K562 (cell line): Measurements from ENCODE around the gene ZMYND19. TPM values are rescaled to one million over a fixed set of nuclear protein-coding genes. Genes with fewer than 3 reads are reported as not detected.

Experiments used
- ATAC-seq: fragments of 200-7000 bp; cut with Tn5 transposase; 3 replicates; pipeline ENCODE4 v1.9.1; 2020; ENCODE audit warnings: moderate library complexity
- BruUV-seq: library from RNA; stranded (reverse); fragments of 400-500 nt; replicated peaks from 2 replicates; lab custom pipeline; 2021; lab: Mats Ljungman, UMichigan
- CTCF ChIA-PET: fragments of 300-600 bp; formaldehyde crosslinking; extraction: SDS; loops from one replicate; lab custom pipeline; 2021; ENCODE audit warnings: low intra/inter-chr PET ratio; lab: Yijun Ruan, JAX
- POLR2A ChIA-PET: fragments of 300-600, 350-650 bp; sonication (Branson Sonifier 250); formaldehyde crosslinking; extraction: SDS; loops from one replicate; lab custom pipeline; 2021; ENCODE audit warnings: antibody characterized with exemption, inconsistent platforms; lab: Yijun Ruan, JAX
- DNase-seq, 4 experiments: peaks; one replicate each; pipeline versions ENCODE4 v3.0.0 to v3.0.0-alpha.2; 2011 to 2018; ENCODE audit warnings: low spot score in 3 of 4, mixed read lengths in 3 of 4; ENCODE audit errors: extremely low read depth in 1 of 4
- FAIRE-seq: peaks from 2 replicates; lab custom pipeline; 2011; peaks lifted over from hg19 to GRCh38; lab: Jason Lieb, UNC
- H2AFZ ChIP-seq: 2 replicates; pipeline ENCODE4 v1.6.0; 2011; ENCODE audit warnings: low read depth, low read length, control low read depth, inconsistent platforms
- H3K27ac ChIP-seq: fragments of 200-600 bp; 3 replicates; pipeline ENCODE4 v1.8.0; 2011; ENCODE audit warnings: low read depth, mild to moderate bottlenecking, control low read depth, inconsistent platforms, low read length, moderate library complexity, mixed read lengths; ENCODE audit errors: extremely low read depth
- H3K27me3 ChIP-seq, 2 experiments: fragments of 300-600 bp in 1 of 2; 2 replicates in 1 of 2; 3 replicates in 1 of 2; pipeline versions ENCODE4 v1.6.0 to v1.8.0; 2011; ENCODE audit warnings: inconsistent platforms in 2 of 2, low read length in 2 of 2, mild to moderate bottlenecking in 1 of 2, mixed read lengths in 1 of 2, moderate library complexity in 1 of 2; ENCODE audit not compliant: control insufficient read depth in 2 of 2, insufficient read depth in 2 of 2
- H3K36me3 ChIP-seq: fragments of 300-600 bp; 3 replicates; pipeline ENCODE4 v1.8.0; 2011; ENCODE audit warnings: mild to moderate bottlenecking, low read length, inconsistent platforms; ENCODE audit not compliant: control insufficient read depth, insufficient read depth
- H3K4me1 ChIP-seq, 2 experiments: fragments of 200-600 bp in 1 of 2; replicated peaks in 1 of 2; 2 replicates in 1 of 2; 3 replicates in 1 of 2; pipeline versions ENCODE4 v1.5.1 to v1.8.0; 2011; ENCODE audit warnings: inconsistent platforms in 2 of 2, low read length in 2 of 2, mild to moderate bottlenecking in 1 of 2, mixed read lengths in 1 of 2, moderate library complexity in 1 of 2; ENCODE audit not compliant: control insufficient read depth in 2 of 2, insufficient read depth in 2 of 2
- H3K4me2 ChIP-seq: 2 replicates; pipeline ENCODE4 v1.6.1; 2011; ENCODE audit warnings: low read length, control low read depth, inconsistent platforms, mixed read lengths; ENCODE audit not compliant: insufficient read depth
- H3K4me3 ChIP-seq: fragments of 200-600 bp; sonication (generic), shearing (Covaris generic); 2 replicates; pipeline ENCODE4 v1.5.1; 2016; ENCODE audit warnings: control low read depth, inconsistent platforms
- H3K79me2 ChIP-seq: fragments of 200-600 bp; 3 replicates; pipeline ENCODE4 v1.8.0; 2011; ENCODE audit warnings: low read length, inconsistent platforms; ENCODE audit not compliant: control insufficient read depth, insufficient read depth
- H3K9ac ChIP-seq, 2 experiments: 2 replicates each; pipeline versions ENCODE4 v1.6.0 to v1.6.1; 2011; ENCODE audit warnings: low read depth in 2 of 2, low read length in 2 of 2, control low read depth in 1 of 2, inconsistent platforms in 1 of 2, mild to moderate bottlenecking in 1 of 2, mixed read lengths in 1 of 2; ENCODE audit not compliant: insufficient read depth in 1 of 2
- H3K9me1 ChIP-seq: one replicate; pipeline ENCODE4 v1.6.0; 2011; ENCODE audit warnings: inconsistent platforms, mild to moderate bottlenecking, low read length, moderate library complexity; ENCODE audit not compliant: control insufficient read depth, insufficient read depth
- H3K9me3 ChIP-seq: replicated peaks from 2 replicates; pipeline ENCODE4 v1.5.1; 2011; ENCODE audit warnings: low read depth, low read length, inconsistent platforms; ENCODE audit not compliant: control insufficient read depth, insufficient read depth
- H4K20me1 ChIP-seq: replicated peaks from 2 replicates; pipeline ENCODE4 v1.6.1; 2011; ENCODE audit warnings: low read length, inconsistent platforms, mixed read lengths; ENCODE audit not compliant: control insufficient read depth, insufficient read depth
- BHLHE40 ChIP-seq: IDR thresholded peaks from 2 replicates; pipeline ENCODE4 v1.6.1; 2011; ENCODE audit warnings: low read length, improper control_type of control experiment
- CBFA2T3 ChIP-seq: fragments of 450-650 bp; IDR thresholded peaks from 2 replicates; pipeline ENCODE4 v1.6.1; 2017
- CTCF ChIP-seq, 3 experiments: IDR thresholded peaks in 2 of 3; conservative IDR thresholded peaks in 1 of 3; 2 replicates each; pipeline ENCODE4 v1.5.1; 2011 to 2012; ENCODE audit warnings: low read length in 3 of 3, mild to moderate bottlenecking in 3 of 3, control low read depth in 2 of 3, improper control_type of control experiment in 1 of 3, inconsistent platforms in 1 of 3, low read depth in 1 of 3, mixed read lengths in 1 of 3, moderate library complexity in 1 of 3; ENCODE audit not compliant: insufficient read depth in 2 of 3
- GTF2E2 ChIP-seq: fragments of 200-800 bp; sonication (Bioruptor generic); IDR thresholded peaks from 2 replicates; pipeline ENCODE4 v1.6.1; 2016; ENCODE audit warnings: missing genetic modification characterization, missing compliant biosample characterization
- MCM5 ChIP-seq: fragments of 450-650 bp; IDR thresholded peaks from 2 replicates; pipeline ENCODE4 v1.6.1; 2016; ENCODE audit warnings: low read depth
- TFE3 ChIP-seq: fragments of 450-650 bp; formaldehyde crosslinking; IDR thresholded peaks from 2 replicates; pipeline ENCODE4 v1.4.0; 2020; ENCODE audit warnings: mild to moderate bottlenecking, mixed read lengths
- WGBS: fragments of 100-300 bp; shearing (Covaris generic); methylation state at CpG from one replicate; pipeline ENCODE4 v1.1.6; 2016; ENCODE audit warnings: low coverage, mixed read lengths; ENCODE audit not compliant: insufficient coverage; ENCODE audit errors: missing lambda C conversion rate; 5-methylcytosine and 5-hydroxymethylcytosine counted together
- in situ Hi-C: fragments of 300-500 bp; cut with MboI; formaldehyde crosslinking; loops from 4 replicates; pipeline ENCODE4 v1.15.0; 2018; ENCODE audit warnings: inconsistent platforms, mixed read lengths
- intact Hi-C: fragments of 100-400 bp; cut with micrococcal nuclease; formaldehyde crosslinking; loops from 2 replicates; pipeline ENCODE4 v1.14.2; 2022
- polyA plus RNA-seq, 8 experiments: library from polyadenylated mRNA; depleted of rRNA in 4 of 8; stranded (reverse) in 5 of 8; unstranded in 3 of 8; fragments of >200 nt; fragmentation: Nextera tagmentation in 2 of 8; fragmentation: Illumina TruSeq in 1 of 8; extraction: Ambion mirVana in 2 of 8; extraction: Trizol in 1 of 8; gene quantifications; 2 replicates each; pipeline versions ENCODE4 v1.2.1 to v1.2.3, GENCODE V29; 2011 to 2014; ENCODE audit warnings: inconsistent platforms in 1 of 8, missing spikeins in 1 of 8
- total RNA-seq, 7 experiments: library from RNA; depleted of rRNA in 6 of 7; stranded (reverse); fragments of >200 nt in 6 of 7; fragmentation: Illumina TruSeq in 2 of 7; extraction: Trizol in 2 of 7; gene quantifications; 2 replicates each; pipeline versions ENCODE4 v1.2.1 to v1.2.3, GENCODE V29; 2011 to 2021; ENCODE audit warnings: low replicate concordance in 1 of 7

ZMYND19 gene
- total and polyA plus RNA-seq, 9 of the 15 experiments (the other 6 are each of a cell fraction or from before 2014, with no cell fraction given): 1.0 to 86.7 (median 44.0) TPM

GRCh38 chr9:137602661-137603060 is 12.3 kb upstream of the ZMYND19 start:
- peaks cover 21 to 39% of the 10 kb centered on the region in 2 experiments; a peak in 4 of 5 replicates for H3K4me1 ChIP-seq
- no peak overlapping the region for H3K4me3 ChIP-seq
- peak overlapping the region; percentile 9 to 77; a peak in 2 of 4 replicates for H3K9ac ChIP-seq
- peaks cover 7% of the 10 kb centered on the region; the same call in 1 of the 2 replicates for H4K20me1 ChIP-seq
- H3K4me2 ChIP-seq: no peak overlapping the region
- H3K79me2 ChIP-seq: peaks cover 16% of the 10 kb centered on the region
- no peaks in the 10 kb centered on the region for H3K27me3 ChIP-seq
- peak; percentile 76 for FAIRE-seq
- TF ChIP-seq CBFA2T3: 0 out of 2 replicates have a peak, but pooled peaks have one; percentile 16
- no peak for TF ChIP-seq GTF2E2 (tag)
- no peak for TF ChIP-seq BHLHE40
- 0 out of 6 replicates have a peak, but pooled peaks of 2 of the 3 experiments have one; percentile 7 to 22 for TF ChIP-seq CTCF (IDR thresholded peaks at IDR 0.05 in 2 of 3, conservative IDR thresholded peaks at IDR 0.05 in 1 of 3; ENCODE audit: insufficient read depth in 2 of 3, low read depth in 1 of 3, low read length in 3 of 3)
- no peak for TF ChIP-seq MCM5
- no peak for TF ChIP-seq TFE3 (CRISPR knock-in tag)
- TF ChIP-seq, all 486 proteins: peak for 2
- Histone ChIP-seq H3K27ac (no peak overlapping the region), H3K9me1 (no peaks in the 10 kb centered on the region), H3K9me3 (no peaks in the 10 kb centered on the region), H3K36me3 (no peaks in the 10 kb centered on the region), H2AFZ (peak overlapping the region; percentile 5)
- 15% methylated on average over 3 of the region's 3 CpGs for WGBS
- CTCF ChIA-PET: no interaction called here
- DNase-seq (peak in 1 of 4 experiments; percentile 42), ATAC-seq (no peak)
- intact Hi-C loops: no loop called here
- no TSS peak for BruUV-seq
- POLR2A ChIA-PET: interaction anchor here (0.6 to 3.2 kb wide), 3 partner anchors 11 to 854 kb away, joined by 3 to 28 read pairs (median 5); partner anchors contain the start of genes EHMT1, LCN6 and ZMYND19
- in situ Hi-C loops: no loop called here
